Right hindlimb (tissue), 1 donor: ENCODE results near the gene ARG2.

Experiments
- DNase-seq: peaks from one replicate; pipeline ENCODE4 v3.0.0-alpha.2; 2018

Gene ARG2

DNA sequence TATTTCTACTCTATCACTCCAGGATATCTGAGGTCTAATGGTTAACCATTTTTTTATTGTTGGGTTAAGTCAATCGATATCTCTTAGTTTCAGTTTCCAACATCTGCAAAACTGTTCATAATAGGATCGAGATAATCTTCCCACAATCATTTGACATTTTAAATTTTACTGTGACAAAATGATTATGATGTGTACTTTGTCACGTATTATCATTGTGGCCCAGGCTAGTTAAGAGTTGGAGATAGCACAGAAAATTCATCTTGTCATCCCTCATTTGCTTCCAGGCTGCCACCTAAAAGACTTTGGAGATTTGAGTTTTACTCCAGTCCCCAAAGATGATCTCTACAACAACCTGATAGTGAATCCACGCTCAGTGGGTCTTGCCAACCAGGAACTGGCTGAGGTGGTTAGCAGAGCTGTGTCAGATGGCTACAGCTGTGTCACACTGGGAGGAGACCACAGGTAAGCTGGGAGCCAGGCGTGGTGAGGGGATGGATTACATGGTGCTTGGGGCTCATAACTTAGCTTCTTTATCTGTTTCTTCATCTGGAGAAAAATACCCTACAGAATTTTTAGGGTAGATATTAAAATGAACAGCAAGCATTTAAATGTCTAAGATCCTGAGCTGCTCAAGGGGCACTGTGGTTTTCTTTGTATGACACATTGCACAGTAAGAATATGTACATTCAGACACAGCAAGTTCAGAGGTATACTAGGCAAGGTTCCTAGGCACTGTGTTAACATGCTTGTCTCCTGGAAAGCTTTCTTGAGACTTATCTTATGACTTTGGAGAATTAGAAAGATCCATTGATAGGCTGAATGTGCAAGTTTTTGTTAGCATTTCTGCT lies 22.4 kb downstream of the ARG2 start:
- no peak for DNase-seq

DNA sequence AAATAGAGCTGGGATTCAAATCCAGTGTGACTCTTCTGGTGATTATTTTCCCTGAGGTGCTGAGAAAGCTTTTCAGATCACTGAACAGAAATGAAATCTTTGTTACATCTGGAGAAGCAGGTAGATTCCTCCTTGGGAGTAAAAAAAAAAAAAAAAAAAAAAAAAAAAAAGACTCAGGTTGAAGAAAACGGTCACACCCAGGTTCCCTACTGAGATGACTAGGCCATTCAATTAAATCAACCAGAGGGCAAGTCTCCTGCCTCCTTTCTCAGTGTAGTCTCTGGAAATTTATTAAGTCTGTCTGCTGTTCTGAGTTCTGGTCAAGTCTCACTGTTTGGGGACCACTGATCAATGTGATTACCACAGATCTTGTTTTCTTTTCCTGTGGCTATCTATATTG lies 24.0 kb downstream of the ARG2 start:
- DNase-seq, result no peak

DNA sequence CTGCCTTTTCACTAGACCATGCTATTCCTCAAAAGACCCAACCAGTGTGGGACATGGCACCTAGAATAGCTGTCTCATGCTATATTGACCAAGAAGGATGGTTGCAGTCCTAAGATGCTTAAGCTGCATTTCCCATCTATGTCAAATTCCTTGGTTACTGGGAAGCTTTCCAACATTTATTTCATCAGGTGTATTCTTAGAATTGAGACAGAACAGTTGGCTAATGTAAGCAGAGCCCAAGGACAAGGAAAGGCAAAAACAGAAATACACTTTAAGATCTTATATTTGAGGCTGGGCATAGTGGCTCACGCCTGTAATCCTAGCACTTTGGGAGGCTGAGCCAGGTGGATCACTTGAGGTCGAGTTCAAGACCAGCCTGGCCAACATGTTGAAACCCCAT lies 24.7 kb downstream of the ARG2 start:
- no peak for DNase-seq

DNA sequence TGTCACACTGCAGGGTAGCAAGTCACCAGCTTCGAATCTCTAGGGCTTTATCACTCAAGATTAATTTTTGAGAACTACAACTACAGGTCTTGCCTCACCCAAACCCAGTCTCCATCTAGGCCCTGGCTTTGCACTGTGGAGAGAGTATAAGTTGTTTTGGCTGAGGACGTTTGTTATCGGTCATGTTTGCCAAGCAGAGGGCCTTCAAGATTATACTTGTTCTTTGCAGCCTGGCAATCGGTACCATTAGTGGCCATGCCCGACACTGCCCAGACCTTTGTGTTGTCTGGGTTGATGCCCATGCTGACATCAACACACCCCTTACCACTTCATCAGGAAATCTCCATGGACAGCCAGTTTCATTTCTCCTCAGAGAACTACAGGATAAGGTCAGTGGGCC lies 25.7 kb downstream of the ARG2 start:
- no peak for DNase-seq

DNA sequence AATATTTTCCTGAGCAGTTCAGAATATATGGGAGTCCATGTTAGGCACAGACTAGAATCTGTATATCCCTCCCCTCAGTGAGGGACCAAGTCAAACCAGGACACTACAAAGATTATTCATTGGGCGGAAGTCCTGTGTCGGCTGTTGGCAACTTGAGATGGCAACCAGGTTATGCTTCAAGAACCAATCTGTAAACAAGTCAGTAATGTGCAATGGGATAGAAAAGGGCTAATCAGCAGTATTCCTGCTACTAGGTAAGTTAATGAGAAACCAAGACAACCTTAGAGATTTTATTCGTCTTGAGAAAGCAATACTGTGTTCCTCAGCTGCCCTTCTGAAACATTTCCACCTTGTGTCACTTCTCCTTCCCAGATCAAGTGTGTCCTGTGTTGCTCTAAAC lies 26.4 kb downstream of the ARG2 start:
- DNase-seq, result no peak

DNA sequence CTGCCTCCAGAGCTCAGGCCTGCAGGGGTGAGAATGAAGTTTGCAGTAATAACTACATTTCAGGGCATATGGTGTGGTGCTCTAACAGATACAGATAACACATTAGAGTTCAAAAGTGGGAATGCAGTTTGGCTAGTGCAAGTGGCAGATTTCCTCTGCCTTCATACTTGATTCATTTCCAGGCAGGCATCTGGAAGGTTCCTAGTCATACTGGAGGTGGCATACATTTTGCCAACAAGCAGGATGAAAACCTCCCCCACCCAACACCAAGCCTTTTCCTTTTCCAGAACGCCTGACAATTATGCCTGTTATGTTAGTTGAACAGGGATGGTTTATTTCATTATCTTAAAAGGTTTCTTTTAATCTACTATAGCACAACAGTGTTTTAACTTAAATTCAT lies 30.4 kb downstream of the ARG2 start:
- DNase-seq, result no peak

DNA sequence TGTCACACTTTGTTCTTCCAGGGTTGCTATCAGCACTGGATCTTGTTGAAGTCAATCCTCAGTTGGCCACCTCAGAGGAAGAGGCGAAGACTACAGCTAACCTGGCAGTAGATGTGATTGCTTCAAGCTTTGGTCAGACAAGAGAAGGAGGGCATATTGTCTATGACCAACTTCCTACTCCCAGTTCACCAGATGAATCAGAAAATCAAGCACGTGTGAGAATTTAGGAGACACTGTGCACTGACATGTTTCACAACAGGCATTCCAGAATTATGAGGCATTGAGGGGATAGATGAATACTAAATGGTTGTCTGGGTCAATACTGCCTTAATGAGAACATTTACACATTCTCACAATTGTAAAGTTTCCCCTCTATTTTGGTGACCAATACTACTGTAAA lies 31.0 kb downstream of the ARG2 start:
- DNase-seq, result no peak

DNA sequence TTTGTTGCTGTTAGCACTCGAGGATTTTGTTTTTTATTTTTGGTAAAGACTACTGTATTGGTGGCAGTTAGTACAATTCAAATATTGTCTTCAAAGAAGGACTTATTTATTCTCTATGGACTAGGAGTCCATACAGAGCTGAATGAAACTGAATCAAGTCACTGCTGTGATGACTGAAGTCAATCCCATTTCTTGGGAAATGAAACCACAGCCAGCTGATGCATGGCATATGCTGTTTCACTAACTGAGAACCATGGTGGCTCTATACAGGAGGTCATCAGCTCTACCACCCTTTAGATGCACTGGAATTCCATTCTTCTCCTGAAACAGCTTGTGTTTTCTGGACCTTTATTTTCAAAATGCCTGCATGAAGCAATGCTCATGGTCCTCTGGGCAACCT lies 32.5 kb downstream of the ARG2 start:
- no peak for DNase-seq

DNA sequence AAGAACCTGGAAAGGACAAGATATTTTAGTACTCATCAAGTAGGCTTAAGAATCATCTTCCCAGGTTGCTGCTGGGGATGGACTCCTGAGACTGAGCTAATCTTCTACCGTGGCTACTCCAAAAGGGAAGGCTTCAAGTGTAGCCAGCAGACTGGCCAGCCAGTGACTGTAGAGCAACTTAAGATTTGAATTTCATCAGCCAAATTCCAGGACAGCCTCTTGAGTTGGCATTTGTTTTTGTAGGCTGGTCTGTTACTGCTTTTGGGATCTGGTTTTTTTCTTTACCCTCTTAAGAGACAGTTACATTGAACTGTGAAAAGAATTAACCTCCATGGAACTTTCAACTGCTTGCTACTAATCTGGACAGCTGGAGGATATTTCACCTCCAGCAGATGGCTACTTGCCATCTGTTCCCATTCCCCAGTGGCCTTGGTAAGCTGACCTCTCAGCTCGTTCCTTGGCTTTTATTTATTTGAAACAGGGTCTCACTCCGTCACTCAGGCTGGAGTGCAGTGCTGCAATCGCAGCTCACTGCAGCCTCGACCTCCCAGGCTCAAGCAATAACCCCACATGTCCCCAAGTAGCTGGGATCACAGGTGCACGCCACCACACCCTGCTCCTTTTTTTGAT lies 34.0 kb downstream of the ARG2 start:
- DNase-seq, result no peak

DNA sequence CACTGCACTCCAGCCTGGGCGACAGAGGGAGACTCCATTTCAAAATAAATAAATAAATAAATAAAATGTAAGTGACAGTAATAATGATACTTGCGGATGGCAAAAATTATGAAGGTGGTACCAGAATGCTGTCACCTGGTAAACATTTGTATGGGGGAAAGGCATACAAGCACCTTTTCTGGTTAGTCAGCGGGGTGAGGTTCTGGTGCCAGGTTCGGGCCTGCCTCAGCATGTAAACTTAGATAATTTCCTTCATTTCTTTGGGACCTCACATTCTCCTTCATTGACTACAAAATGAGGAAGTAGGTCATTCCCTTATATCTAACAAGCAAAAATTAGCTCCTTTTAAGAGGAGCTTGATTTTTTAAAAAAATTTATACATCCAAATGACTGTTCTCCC lies 43.9 kb downstream of the ARG2 start:
- no peak for DNase-seq

DNA sequence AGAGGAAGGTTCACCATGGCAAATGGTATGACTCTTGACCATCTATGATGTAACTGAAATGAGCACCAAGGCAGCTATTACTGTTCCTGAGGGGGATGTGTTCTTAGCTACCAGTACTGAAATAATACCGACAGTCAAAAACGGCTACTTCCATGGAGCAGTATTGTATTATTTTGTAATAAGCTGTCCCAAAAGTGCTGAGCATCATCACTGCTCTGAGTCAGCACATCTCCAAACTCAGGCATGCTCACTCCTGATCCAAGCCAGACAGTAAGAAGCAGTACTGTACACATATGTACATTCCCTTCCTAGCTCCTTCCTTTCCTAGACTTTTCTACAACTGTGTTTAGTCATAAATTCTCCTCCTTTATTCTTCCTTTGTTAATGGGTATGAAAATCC lies 46.1 kb downstream of the ARG2 start:
- no peak for DNase-seq

DNA sequence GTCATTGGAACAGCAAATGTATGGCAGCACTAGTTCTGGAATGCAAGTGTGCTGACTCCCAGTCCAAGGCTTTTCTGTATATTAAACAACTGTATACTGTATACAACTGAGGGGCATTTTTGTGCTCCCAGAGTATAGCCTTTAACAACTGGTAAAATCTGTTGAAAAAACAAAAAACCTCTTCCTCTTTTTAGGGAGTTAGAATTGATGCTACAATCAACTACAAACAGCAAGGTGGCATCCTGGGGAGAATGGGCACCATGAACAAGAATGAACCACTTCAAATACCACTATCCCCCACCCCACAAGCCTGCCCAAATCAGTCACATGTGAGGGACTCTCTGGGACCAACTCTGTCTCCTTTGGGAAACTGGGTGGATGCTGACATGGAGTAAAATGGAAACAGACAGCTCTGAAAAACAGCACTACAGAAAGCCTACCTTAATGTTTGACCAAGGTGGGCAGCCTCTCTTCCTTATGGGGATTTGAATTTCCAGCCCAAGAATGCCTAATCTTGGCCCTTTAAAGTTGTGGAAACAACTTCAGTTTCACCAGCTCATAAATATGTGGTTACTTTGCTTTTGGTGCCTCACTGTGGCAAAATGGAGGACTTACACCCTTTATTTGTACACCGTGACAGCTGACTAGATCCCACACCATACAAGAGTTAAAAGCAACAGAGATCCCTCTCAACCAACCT lies 47.2 kb downstream of the ARG2 start:
- no peak for DNase-seq

DNA sequence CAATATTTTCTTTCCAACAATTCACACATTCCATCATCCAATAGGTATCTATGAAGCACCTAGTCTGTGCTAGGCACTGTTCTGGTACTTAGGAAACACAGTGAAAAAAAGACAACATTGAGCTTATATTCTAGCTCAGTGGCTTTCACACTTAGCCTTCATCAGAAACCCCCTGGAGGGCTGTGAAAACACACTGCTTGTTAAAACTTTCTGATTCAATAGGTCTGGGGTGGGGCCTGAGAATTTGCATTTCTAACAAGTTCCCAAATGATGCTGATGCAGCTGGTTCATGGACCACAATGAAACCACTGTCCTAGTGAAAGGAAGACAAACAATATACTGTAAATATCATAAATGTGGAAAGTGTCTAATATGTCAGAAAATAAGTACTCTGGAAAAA lies 48.8 kb downstream of the ARG2 start:
- no peak for DNase-seq

DNA sequence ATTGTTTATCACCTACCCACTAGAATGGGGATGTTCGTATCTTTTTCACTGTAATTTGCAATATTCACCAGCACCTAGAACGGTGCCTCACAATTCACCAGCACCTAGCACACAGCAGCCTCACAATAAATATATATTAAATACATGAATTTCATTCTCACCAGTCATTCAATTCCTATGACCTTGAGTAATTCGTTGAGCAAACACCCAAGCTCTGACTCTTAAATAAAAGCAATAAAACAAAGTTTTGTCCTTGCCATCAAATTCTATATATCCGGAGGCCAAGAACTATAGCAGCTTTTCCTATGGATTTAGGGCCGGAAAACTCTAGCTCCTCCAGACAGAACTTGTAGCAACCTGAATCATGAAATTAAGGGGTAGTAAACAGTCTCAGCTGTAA lies 53.7 kb downstream of the ARG2 start:
- DNase-seq, result no peak

DNA sequence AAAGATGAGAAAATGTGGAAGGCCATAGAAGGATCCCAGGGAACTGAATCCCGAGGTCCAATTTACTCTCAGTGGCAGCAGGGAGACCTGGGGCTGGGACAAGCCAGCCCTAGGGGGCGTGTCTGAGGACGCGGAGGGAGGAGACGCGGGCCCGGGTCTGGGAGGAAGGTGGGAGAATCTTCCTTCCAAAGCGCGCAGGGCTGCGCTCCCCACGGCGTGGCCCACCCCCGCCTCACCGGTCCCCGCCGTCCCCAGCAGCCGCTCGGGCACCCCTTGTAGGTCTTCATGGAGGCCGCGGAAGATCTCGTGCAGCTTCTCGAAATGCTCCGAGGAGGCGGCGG lies 54.4 kb downstream of the ARG2 start:
- DNase-seq, result peak; percentile 82

DNA sequence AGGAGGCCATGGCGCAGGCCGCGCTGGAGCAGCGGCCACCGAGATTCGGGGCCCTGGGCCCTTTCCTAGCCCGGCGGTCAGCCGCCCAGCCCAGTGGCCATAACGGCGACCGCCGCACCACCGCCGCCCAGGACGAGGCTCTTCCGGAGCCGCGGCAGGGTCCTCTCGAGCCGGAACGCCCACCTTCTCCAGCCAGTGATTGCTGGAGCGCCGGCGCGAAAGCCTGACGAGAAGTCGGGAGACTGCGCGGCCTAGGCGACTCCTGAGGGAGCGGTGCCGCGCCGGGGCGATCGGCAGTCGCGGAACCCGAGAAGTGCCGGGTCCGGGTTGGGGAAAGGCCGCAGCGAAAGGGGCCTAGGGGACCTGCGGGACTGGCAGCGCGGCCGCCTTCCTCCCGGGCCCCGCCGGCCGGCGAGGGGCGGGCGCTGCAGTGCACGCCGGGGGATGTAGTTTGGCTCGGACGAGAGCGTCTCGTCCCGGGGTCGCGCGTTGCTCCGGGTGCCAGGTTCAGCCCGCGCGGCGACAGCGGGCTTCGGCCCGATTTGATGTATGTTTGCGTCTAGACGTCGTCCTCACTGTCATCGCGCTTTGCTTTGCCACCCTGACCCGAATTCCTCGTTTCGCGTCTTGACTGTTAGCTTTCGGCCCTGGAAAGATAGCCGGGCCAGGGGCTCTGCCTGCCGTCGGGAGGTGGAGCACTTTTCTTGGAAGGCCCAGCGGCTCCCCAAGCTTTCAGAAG lies 54.9 kb downstream of the ARG2 start, which contains the start of gene VTI1B:
TSS of gene VTI1B (minus strand) at position 153 of the 739 bp plus-strand sequence. CDS start at position 10, 143 bp downstream.
- DNase-seq, result peak; percentile 94

DNA sequence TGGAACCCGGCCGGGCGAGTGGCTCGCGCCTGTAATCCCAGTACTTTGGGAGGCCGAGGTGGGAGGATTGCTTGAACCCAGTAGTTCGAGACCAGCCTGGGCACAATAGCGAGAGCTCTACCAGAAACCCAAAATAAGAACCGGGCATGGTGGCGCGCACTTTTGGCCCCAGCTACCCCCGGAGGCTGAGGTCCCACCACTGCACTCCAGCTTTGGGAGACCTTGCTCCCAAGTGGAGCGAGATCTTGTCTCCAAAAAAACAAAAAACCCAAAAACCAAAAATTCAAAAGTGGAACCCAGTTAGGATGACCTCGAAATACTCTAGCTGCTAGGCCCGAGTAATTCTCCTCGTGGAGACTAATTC lies 55.5 kb downstream of the ARG2 start:
- DNase-seq, result no peak

DNA sequence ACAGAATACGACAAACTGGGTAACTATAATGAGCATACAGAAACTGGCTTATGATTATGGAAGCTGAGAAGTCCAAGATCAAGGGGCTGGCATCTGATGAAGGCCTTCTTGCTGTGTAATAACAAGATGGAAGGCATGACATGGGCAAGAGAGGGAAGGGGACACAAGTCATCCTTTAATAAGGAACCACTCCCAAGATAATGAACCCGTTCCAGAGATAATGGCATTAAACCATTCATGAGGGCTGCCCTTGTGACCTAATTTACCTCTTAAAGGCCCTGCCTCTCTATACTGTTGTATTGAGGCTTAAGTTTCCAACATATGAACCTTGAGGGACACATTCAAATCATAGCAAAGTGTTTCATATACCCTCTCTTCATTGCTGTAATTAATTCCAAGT lies 59.3 kb downstream of the ARG2 start:
- no peak for DNase-seq

DNA sequence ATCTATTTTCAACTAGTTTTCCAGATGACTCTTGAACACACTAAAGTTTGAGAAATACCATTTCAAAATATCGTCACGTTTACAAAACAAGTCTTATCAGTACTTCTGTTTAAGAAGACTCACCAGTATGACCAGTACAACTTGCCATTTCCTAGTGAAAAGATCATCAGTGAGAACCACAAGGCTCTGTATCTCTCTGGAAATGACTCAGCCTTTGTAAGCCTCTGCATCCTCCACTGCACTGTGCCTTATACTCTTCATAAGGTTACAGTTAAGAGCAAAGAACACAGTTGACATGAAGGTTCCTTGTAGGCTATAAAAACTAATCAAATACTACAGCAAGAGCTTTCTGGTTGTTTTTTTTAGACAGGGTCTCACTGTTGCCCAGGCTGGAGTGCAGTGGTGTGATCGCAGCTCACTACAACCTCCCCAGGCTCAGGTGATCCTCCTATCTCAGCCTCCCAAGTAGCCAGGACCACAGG lies 60.4 kb downstream of the ARG2 start:
- no peak for DNase-seq

DNA sequence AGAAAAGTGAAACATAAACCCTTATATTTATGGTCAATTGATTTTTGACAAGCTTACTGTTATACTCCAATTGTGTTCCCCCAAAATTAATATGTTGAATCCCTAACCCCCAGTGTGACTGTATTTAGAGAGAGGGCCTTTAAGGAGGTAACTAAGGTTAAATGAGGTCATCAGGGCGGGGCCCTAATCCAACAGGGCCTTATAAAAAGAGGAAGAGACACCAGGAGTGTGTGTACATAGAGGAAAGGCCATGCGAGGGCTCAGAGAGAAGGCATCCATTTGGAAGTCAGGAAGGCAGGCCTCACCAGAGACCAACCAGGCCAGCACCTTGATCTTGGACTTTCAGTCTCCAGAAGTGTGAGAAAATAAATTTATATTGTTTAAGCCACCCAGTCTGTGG lies 61.2 kb downstream of the ARG2 start:
- no peak for DNase-seq

DNA sequence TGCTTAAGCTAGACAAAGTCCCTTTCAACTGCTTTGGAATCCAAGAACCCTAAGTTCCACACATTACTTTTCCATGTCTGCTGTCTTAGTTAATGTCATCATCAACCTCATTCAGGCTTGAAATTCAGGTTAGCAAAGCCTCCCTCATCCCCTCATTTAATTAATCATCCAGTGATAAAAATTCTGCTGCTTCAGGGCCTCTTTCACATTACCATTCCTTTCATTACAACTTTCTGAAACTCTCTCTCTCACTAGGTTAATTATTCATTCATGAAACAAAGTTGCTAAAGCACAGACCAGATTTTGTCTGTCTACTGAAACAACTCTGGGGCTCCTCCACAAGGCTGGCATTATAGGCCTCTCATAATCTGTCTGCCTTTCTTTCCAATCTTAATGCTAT lies 64.1 kb downstream of the ARG2 start:
- DNase-seq, result no peak

DNA sequence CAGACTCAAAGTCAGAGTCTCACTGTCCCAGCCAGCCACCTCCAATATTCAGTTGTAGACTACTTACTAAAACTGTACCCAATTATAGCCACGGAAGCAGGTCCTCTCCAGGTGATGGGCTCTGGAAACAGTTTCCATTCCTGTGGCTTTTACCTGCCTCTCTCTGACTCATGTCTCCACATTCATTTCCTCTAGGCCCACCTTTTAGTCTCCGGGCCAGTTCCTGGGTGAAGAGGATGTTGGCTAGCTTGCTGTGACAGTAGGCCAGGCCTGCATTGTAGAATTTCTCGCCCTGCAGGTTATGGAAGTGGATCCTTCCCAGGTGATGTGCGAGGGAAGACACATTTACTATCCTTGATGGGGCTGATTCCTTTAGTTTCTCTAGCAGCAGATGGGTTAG lies 70.3 kb downstream of the ARG2 start:
- DNase-seq, result no peak

DNA sequence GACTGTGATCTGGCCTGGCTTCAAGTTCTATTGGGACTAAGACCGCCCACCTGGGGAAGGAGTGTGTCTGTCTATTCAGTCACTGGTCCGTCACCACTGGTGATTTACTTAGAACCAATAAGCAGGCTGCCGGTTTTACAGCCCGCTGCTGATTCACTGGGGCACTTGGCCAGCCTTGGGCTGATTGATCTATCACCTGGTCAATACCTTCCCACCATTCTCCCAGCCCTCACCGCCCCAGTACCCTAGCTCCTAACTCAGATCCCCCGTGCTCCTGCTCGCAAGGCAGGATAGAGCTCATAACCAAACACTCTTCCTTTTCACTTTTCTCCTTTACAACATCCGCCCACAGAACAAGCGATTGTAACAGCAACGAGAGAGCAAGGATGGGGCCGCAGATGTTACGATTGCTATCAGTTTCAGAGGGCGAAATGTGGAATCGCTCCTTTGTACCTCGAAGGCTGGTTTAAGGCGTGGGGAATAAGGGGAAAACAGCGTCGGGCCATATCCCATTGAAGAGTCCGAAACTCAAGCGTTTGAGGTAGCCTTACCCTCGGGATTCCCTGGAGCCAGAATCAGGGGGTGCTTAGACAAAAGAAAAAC lies 75.2 kb downstream of the ARG2 start:
- DNase-seq, result peak; percentile 80
